PFSK-1 (cell line): ENCODE measurements around the gene NT5DC3.

Experiments used
- FOXP2 ChIP-seq: optimal IDR thresholded peaks from 2 replicates; pipeline ENCODE3; 2011; ENCODE audit warnings: borderline replicate concordance, control low read depth, inconsistent platforms; ENCODE audit not compliant: insufficient read depth; ENCODE audit errors: extremely low read length, extremely low read depth
- POLR2AphosphoS5 ChIP-seq: IDR thresholded peaks from 2 replicates; pipeline ENCODE4 v1.6.1; 2012; ENCODE audit warnings: low read depth, mild to moderate bottlenecking, control low read depth, low read length, moderate library complexity
- SIN3A ChIP-seq: IDR thresholded peaks from 2 replicates; pipeline ENCODE4 v1.6.1; 2012; ENCODE audit warnings: mild to moderate bottlenecking, low read length, moderate library complexity, borderline replicate concordance; ENCODE audit not compliant: insufficient read depth
- TAF1 ChIP-seq: IDR thresholded peaks from 2 replicates; pipeline ENCODE4 v1.6.1; 2012; ENCODE audit warnings: low read length, control low read depth, borderline replicate concordance; ENCODE audit not compliant: insufficient read depth
- TF ChIP-seq, protein P1 (sequence below), 2 experiments: IDR thresholded peaks; 2 replicates each; pipeline versions ENCODE4 v1.6.1 to v1.8.0; 2011 to 2012; ENCODE audit warnings: low read depth in 2 of 2, low read length in 2 of 2, control low read depth in 1 of 2, inconsistent platforms in 1 of 2, mild to moderate bottlenecking in 1 of 2, moderate library complexity in 1 of 2; ENCODE audit not compliant: insufficient read depth in 1 of 2

The NT5DC3 gene

DNA sequence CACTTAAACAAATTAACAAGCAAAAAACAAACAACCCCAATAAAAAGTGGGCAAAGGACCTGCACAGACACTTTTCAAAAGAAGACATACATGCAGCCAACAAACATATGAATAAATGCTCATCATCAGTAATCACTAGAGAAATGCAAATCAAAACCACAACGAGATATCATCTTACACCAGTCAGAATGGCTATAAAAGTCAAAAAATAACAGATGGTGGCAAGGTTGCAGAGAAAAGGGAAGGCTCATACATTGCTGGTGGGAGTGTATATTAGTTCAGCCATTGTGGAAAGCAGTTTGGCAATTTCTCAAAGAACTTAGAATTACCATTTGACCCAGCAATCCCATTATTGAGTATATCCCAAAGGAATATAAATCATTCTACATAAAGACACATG, 34.6 kb upstream of the NT5DC3 start:
- TF ChIP-seq POLR2AphosphoS5 (no peak), FOXP2 (no peak)

DNA sequence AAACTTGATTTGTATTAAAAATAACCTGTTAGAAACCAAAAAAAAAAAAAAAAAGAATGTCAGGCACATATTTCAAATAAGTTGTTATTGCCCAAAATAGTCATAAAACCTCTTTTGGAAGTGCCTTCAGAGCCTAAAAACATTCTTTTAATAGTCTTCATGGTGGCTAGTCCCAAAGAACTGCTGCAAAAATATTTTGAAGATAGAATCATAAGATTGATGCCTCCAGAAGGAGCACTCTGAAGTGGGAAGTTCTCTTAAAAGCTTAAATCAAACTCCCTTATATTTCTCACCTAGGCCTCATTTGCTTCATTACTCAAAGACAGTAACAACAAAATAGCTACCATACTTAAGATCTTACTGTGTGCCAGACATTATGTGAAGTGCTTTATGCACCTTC, 27.2 kb upstream of the NT5DC3 start:
- TF ChIP-seq, protein P1, sequence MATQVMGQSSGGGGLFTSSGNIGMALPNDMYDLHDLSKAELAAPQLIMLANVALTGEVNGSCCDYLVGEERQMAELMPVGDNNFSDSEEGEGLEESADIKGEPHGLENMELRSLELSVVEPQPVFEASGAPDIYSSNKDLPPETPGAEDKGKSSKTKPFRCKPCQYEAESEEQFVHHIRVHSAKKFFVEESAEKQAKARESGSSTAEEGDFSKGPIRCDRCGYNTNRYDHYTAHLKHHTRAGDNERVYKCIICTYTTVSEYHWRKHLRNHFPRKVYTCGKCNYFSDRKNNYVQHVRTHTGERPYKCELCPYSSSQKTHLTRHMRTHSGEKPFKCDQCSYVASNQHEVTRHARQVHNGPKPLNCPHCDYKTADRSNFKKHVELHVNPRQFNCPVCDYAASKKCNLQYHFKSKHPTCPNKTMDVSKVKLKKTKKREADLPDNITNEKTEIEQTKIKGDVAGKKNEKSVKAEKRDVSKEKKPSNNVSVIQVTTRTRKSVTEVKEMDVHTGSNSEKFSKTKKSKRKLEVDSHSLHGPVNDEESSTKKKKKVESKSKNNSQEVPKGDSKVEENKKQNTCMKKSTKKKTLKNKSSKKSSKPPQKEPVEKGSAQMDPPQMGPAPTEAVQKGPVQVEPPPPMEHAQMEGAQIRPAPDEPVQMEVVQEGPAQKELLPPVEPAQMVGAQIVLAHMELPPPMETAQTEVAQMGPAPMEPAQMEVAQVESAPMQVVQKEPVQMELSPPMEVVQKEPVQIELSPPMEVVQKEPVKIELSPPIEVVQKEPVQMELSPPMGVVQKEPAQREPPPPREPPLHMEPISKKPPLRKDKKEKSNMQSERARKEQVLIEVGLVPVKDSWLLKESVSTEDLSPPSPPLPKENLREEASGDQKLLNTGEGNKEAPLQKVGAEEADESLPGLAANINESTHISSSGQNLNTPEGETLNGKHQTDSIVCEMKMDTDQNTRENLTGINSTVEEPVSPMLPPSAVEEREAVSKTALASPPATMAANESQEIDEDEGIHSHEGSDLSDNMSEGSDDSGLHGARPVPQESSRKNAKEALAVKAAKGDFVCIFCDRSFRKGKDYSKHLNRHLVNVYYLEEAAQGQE (IDR thresholded peaks at IDR 0.05; ENCODE audit: insufficient read depth in 1 of 2, low read depth in 2 of 2, low read length in 2 of 2) = no peak
- no peak for TF ChIP-seq FOXP2
- no peak for TF ChIP-seq TAF1
- TF ChIP-seq POLR2AphosphoS5 = no peak
- no peak for TF ChIP-seq SIN3A

DNA sequence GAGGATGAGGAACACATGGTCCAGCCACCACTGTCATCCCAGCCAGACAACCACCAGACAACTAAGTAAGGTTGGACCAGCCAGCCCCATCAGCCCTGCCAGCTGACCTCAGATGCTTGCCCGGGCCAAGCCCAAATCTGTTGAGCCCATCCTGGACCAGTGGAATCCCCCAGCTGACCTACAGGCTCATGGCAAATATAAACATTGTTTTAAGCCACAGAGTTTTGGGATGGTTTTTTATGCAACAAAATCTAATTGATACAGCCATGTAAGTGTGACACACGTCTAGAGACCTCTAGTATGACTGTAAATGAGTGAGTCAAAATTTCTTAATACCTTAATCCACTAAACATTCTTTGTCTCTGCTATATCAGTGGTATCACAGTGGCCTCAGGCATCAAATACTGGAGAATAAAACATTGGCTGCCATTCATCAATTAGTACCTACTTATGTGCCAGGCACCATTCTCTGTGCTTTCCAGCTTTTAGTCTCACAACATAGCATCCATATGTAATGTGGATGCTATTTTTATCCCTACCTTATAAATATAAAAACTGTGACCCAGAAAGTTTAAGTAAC, 24.2 kb upstream of the NT5DC3 start:
- TF ChIP-seq, protein P1 (IDR thresholded peaks at IDR 0.05; ENCODE audit: insufficient read depth in 1 of 2, low read depth in 2 of 2, low read length in 2 of 2) = no peak
- TF ChIP-seq TAF1 (no peak), SIN3A (no peak), FOXP2 (no peak), POLR2AphosphoS5 (no peak)

DNA sequence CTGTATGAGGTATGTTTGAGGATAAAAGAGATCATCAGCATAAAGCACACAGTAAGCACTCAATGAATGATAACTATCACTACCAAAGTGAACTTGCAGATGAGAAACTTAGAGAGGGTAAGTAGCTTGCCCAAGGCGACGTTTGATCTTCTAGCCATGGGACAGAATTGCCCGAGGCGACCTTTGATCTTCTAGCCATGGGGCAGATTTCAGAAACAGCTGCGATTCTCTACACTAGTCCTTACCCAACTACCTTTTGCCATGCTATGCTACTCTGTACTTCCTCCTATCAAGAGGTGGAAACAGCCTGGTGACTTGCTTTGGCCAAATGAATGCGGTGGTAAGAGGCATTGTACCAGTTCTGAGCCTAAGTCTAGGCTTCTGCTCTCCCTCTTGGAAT, 23.7 kb upstream of the NT5DC3 start:
- TF ChIP-seq SIN3A = no peak
- no peak for TF ChIP-seq FOXP2
- TF ChIP-seq, protein P1 (IDR thresholded peaks at IDR 0.05; ENCODE audit: insufficient read depth in 1 of 2, low read depth in 2 of 2, low read length in 2 of 2) = no peak
- no peak for TF ChIP-seq TAF1
- no peak for TF ChIP-seq POLR2AphosphoS5

DNA sequence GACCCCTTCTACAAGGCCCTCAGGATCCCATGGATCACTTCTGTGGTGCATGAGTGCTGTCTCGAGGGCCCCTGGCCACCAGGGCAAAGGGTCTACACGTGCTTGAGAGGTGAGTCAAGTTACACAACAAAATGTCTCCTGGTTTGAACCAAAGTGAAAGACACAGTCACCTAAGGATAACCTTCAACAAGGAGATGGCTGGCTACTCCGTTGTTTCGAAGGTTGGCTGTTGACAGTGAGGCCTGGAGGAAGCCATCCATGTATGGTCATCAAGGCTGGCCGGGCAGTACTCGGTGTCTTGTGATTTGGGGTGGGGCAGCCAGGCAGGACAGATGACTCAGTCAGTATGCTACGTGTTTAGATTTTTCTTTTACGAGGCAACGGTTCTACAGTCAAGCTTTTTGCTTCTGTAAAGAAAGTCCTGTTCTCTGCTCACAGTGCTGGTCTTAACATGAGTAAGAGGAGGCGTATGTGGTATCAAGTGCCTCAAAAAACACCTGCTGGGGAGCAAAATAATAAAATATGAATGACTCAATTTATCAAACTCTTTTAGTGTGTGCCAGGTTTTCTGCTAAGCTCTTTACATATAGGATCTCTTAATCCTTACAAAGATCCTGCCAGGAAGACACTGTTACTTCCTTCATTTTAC, 18.0 kb upstream of the NT5DC3 start:
- no peak for TF ChIP-seq POLR2AphosphoS5
- TF ChIP-seq, protein P1 (IDR thresholded peaks at IDR 0.05; ENCODE audit: insufficient read depth in 1 of 2, low read depth in 2 of 2, low read length in 2 of 2) = no peak
- no peak for TF ChIP-seq TAF1
- no peak for TF ChIP-seq SIN3A
- no peak for TF ChIP-seq FOXP2

DNA sequence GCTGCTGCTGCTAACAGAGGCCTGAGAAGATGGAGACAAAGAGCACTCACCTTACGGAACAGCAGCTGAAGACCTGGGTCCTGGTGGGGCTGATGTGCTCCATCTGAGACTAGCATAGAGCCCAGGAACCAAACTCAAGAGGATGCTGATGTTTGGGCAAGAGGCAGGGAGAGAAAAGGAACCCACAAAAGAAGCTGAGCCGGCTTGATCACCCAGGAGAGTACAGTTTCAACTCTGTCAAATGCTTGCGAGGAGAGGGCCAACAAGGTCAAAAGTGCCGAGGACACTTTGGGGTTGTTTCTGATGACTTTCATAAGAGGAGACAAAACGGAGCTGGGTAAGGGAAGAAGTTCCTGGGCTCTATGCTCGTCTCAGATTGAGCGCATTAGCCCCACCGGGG, 17.3 kb upstream of the NT5DC3 start:
- TF ChIP-seq, protein P1 (IDR thresholded peaks at IDR 0.05; ENCODE audit: insufficient read depth in 1 of 2, low read depth in 2 of 2, low read length in 2 of 2) = no peak
- no peak for TF ChIP-seq SIN3A
- TF ChIP-seq FOXP2 = no peak
- TF ChIP-seq TAF1 = no peak
